SH-SY5Y (cell line): Measurements from ENCODE around the gene DSCAML1.

ENCODE experiments used
- GATA2 ChIP-seq: IDR thresholded peaks from 2 replicates; pipeline ENCODE4 v1.6.1; 2011; ENCODE audit warnings: mild to moderate bottlenecking, low read depth, low read length
- GATA3 ChIP-seq: IDR thresholded peaks from 2 replicates; pipeline ENCODE4 v1.6.1; 2011; ENCODE audit warnings: low read depth, mild to moderate bottlenecking, low read length, moderate library complexity

GRCh38 chr11:117730208-117730800, 66.7 kb downstream of the DSCAML1 start:
- TF ChIP-seq GATA3 (no peak), GATA2 (no peak)
